ENCODE results near the gene EZR. TPM values are rescaled to one million over a fixed set of nuclear protein-coding genes. Genes with fewer than 3 reads are reported as not detected.

The EZR gene
- total RNA-seq, 1 experiment from 2014 or later: 375 TPM

DNA sequence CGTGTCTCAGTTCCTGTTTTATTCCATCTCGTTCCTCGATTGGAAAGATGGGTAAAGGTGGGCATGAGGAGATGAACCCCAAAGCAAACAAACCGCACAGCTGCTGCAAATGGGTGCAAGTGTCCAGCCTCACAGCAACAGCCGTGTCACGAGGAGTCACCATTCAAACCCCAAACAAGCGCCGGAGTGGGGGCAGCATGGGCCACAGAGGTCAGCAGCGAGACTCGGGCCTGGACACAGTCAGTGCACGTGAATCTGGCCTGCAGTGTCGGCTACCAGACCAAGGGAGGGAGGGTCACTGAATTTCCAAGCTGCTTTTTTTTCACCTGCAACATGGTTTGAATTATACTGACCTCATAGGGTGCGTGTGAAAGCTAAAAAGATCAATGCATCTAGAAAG, 63.5 kb downstream of the EZR start:
- H4K20me1 ChIP-seq (ENCODE audit: control insufficient read depth, insufficient read depth, insufficient read length): no peaks in the 10 kb centered on the region
- H3K9me3 Mint-ChIP-seq: no peaks in the 10 kb centered on the region
- no peak overlapping the region for H3K9ac ChIP-seq (ENCODE audit: extremely low read depth, insufficient read length, low read length)
- no peak overlapping the region for H3K27ac ChIP-seq (ENCODE audit: insufficient read length, low read depth, low read length)
- H3K18ac ChIP-seq (ENCODE audit: insufficient read length, low read depth, low read length): no peak overlapping the region
- no peak overlapping the region for H2BK5ac ChIP-seq (ENCODE audit: insufficient read length, low read length)
- no peak overlapping the region for H3K4ac ChIP-seq (ENCODE audit: low read depth, low read length)
- no peaks in the 10 kb centered on the region for H3K9me3 ChIP-seq (ENCODE audit: control insufficient read depth, low read depth, low read length)
- H3K79me1 ChIP-seq (ENCODE audit: insufficient read depth, low read depth, low read length, poor library complexity, severe bottlenecking): no peaks in the 10 kb centered on the region
- H2AK5ac ChIP-seq (ENCODE audit: insufficient read length, low read length): no peak overlapping the region
- TF ChIP-seq, protein P1, sequence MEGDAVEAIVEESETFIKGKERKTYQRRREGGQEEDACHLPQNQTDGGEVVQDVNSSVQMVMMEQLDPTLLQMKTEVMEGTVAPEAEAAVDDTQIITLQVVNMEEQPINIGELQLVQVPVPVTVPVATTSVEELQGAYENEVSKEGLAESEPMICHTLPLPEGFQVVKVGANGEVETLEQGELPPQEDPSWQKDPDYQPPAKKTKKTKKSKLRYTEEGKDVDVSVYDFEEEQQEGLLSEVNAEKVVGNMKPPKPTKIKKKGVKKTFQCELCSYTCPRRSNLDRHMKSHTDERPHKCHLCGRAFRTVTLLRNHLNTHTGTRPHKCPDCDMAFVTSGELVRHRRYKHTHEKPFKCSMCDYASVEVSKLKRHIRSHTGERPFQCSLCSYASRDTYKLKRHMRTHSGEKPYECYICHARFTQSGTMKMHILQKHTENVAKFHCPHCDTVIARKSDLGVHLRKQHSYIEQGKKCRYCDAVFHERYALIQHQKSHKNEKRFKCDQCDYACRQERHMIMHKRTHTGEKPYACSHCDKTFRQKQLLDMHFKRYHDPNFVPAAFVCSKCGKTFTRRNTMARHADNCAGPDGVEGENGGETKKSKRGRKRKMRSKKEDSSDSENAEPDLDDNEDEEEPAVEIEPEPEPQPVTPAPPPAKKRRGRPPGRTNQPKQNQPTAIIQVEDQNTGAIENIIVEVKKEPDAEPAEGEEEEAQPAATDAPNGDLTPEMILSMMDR (conservative IDR thresholded peaks at IDR 0.05): no peak
- no peak overlapping the region for H2BK15ac ChIP-seq (ENCODE audit: low read depth, low read length)
- H2BK120ac ChIP-seq (ENCODE audit: low read depth, low read length, poor library complexity, severe bottlenecking): no peak overlapping the region
- H3T11ph ChIP-seq (ENCODE audit: low read length): no peak overlapping the region
- no peak overlapping the region for H4K8ac ChIP-seq (replicated peaks; ENCODE audit: insufficient read length, low read depth, low read length)
- H3K14ac ChIP-seq (ENCODE audit: insufficient read depth, low read length): no peak overlapping the region
- H2BK12ac ChIP-seq (ENCODE audit: insufficient read length, low read depth, low read length): no peak overlapping the region
- H4K5ac ChIP-seq (ENCODE audit: insufficient read length, low read depth, low read length): no peak overlapping the region
- DNase-seq: no peak
- H4K91ac ChIP-seq (ENCODE audit: insufficient read length, low read depth, low read length): no peak overlapping the region
- H3K23ac ChIP-seq (ENCODE audit: insufficient read length, low read depth, low read length): no peak overlapping the region
- no peak overlapping the region for H2AFZ ChIP-seq (ENCODE audit: low read length)
- H3K27ac Mint-ChIP-seq: no peak overlapping the region
- peaks cover 4% of the 10 kb centered on the region; the same call in 1 of the 2 replicates for H3K27me3 Mint-ChIP-seq (ENCODE audit: low read depth)
- H3K4me1 ChIP-seq (ENCODE audit: insufficient read depth, low read length): peaks cover 3% of the 10 kb centered on the region; the same call in 1 of the 2 replicates
- no peak overlapping the region for H3K4me3 Mint-ChIP-seq
- no peaks in the 10 kb centered on the region for H3K36me3 Mint-ChIP-seq (ENCODE audit: insufficient read depth in 1 of 3, low read depth in 3 of 3)
- H3K4me1 Mint-ChIP-seq: peaks cover 33 to 35% of the 10 kb centered on the region in 2 experiments
- H3K4me2 ChIP-seq (ENCODE audit: insufficient read depth, insufficient read length, low read length): no peak overlapping the region
- no peaks in the 10 kb centered on the region; the same call in 1 of the 2 replicates for H3K27me3 ChIP-seq (ENCODE audit: insufficient read depth, low read length)
- H3K56ac ChIP-seq (ENCODE audit: insufficient read length, low read depth, low read length): no peak overlapping the region
- H3K79me2 ChIP-seq (ENCODE audit: insufficient read depth, low read length): no peaks in the 10 kb centered on the region
- no peak overlapping the region for H2BK20ac ChIP-seq (ENCODE audit: low read depth, low read length, poor library complexity, severe bottlenecking)
- no CpG with 5 or more reads among the region's 13 CpGs for WGBS (ENCODE audit: extremely low coverage, insufficient read length, low lambda C conversion rate)
- no peaks in the 10 kb centered on the region for H3K23me2 ChIP-seq (ENCODE audit: insufficient read length, low read depth, low read length, poor library complexity, severe bottlenecking)
